Body of pancreas (tissue), 4 donors: Measurements from ENCODE around the gene CDK14.

ENCODE experiments used
- CTCF ChIP-seq, 7 experiments: fragments of 450-650 bp in 4 of 7; fragments of 200-600 bp in 3 of 7; sonication (generic) in 3 of 7; IDR thresholded peaks; one replicate each; pipeline ENCODE4 v1.5.1; 2016 to 2019; ENCODE audit warnings: antibody characterized with exemption in 7 of 7
- POLR2A ChIP-seq, 3 donors: fragments of 450-650 bp; IDR thresholded peaks; one replicate each; pipeline ENCODE4 v1.6.1; 2016; ENCODE audit warnings: antibody characterized with exemption in 3 of 3, mild to moderate bottlenecking in 2 of 3

DNA sequence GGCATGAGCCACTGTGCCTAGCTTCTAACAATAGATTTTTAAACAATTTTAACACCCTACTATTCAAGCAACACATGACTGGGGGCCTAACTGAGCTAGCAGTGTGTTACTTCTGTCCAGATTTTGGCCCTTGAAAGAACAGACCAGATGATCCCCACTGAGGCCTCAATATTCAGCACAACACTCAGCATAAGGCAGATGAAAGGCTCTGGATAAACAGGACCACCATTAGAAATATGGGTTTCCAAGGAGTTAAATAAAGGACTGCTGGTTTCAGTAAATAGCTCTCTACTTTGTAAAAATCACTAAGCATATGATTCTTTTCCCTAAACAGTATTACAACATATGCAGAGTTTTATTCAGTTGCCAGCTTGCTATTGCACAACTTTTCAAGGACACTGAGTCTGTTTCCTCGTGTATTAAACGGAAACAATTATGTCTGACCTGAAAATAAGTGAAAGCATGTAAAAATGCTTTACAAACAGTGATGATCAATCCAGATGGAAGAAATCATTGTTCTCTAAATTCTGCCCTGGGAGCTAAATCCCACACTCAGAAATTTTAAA lies 644.3 kb downstream of the CDK14 start:
- TF ChIP-seq CTCF (IDR thresholded peaks at IDR 0.05) (no peak), POLR2A (IDR thresholded peaks at IDR 0.05) (no peak)
